Right lobe of liver (tissue), 6 donors: ENCODE measurements around the gene TFG. TPM values are rescaled to one million over a fixed set of nuclear protein-coding genes. Genes with fewer than 3 reads are reported as not detected.

Experiments used
- ATAC-seq, 4 donors: fragments of 200-7000 bp; cut with Tn5 transposase; one replicate each; pipeline ENCODE4 v1.9.1; 2020; ENCODE audit warnings: mild to moderate bottlenecking in 4 of 4, moderate library complexity in 4 of 4
- DNase-seq, 3 donors: peaks; one replicate each; pipeline ENCODE4 v3.0.0-alpha.2; 2020
- H3K27ac ChIP-seq, 3 donors: fragments of 200-600 bp; one replicate each; pipeline ENCODE4 v1.8.0; 2022
- H3K27me3 ChIP-seq, 2 donors: fragments of 200-600 bp; one replicate each; pipeline ENCODE4 v1.8.0; 2022
- H3K36me3 ChIP-seq, 4 donors: fragments of 200-600 bp; sonication (generic) in 1 of 4; one replicate each; pipeline versions ENCODE4 v1.5.1 to v1.8.0; 2017 to 2022; ENCODE audit warnings: control low read depth in 1 of 4
- H3K4me1 ChIP-seq, 4 donors: fragments of 200-600 bp; sonication (generic) in 1 of 4; one replicate each; pipeline versions ENCODE4 v1.5.1 to v1.8.0; 2017 to 2022; ENCODE audit warnings: control low read depth in 1 of 4
- H3K4me3 ChIP-seq, 3 donors: fragments of 200-600 bp; one replicate each; pipeline ENCODE4 v1.8.0; 2022
- H3K9me3 ChIP-seq, 4 donors: fragments of 200-600 bp; sonication (generic) in 1 of 4; one replicate each; pipeline versions ENCODE4 v1.5.1 to v1.8.0; 2017 to 2022; ENCODE audit warnings: control low read depth in 1 of 4
- CTCF ChIP-seq, 4 donors: fragments of 200-600 bp in 3 of 4; fragments of 450-650 bp in 1 of 4; IDR thresholded peaks; one replicate each; pipeline versions ENCODE4 v1.5.1 to v1.8.0; 2016 to 2022; ENCODE audit warnings: antibody characterized with exemption in 4 of 4, mild to moderate bottlenecking in 2 of 4
- POLR2A ChIP-seq: fragments of 450-650 bp; IDR thresholded peaks from one replicate; pipeline ENCODE4 v1.6.1; 2017; ENCODE audit warnings: antibody characterized with exemption, mild to moderate bottlenecking
- WGBS: methylation state at CpG from one replicate; pipeline ENCODE4 v1.1.6; 2018; ENCODE audit warnings: low coverage, low lambda C conversion rate; ENCODE audit not compliant: insufficient coverage; ENCODE audit errors: missing lambda C conversion rate; 5-methylcytosine and 5-hydroxymethylcytosine counted together
- intact Hi-C, 2 donors: fragments of 100-400 bp; cut with DNase I; formaldehyde crosslinking; loops; one replicate each; pipeline versions ENCODE4 v1.11.2 to v1.14.1; 2022
- total RNA-seq, 6 experiments: library from RNA; depleted of rRNA in 2 of 6; stranded (reverse); fragments of >200 nt in 2 of 6; fragmentation: NEBNext Ultra II Directional in 3 of 6; extraction: Animal tissue kit (Norgen Biotek cat#: 25700) in 3 of 6; gene quantifications; one replicate each; pipeline versions ENCODE4 v1.1.0 to v1.2.4, GENCODE V29; 2016 to 2023
- donor health status: DM: no; HTN: yes; CAD: no.
- donor health status: DM: no; HTN: no; CAD: no.
- donor health status: DM: no; HTN: no; CAD: no.
- donor health status: DM: no; HTN: yes; CAD: no.
- donor health status: DM: no; HTN: yes; CAD: no.

The TFG gene
- total RNA-seq, 6 experiments from 2014 or later = 54.7 to 91.6 (median 71.5) TPM

GRCh38 chr3:100715176-100715575 is 5.9 kb downstream of the TFG start:
- no peak for TF ChIP-seq POLR2A
- intact Hi-C loops = loop anchor here in 1 of 2 donors (10.0 kb wide), 1 partner anchor 400 kb away; no protein-coding TSS in a partner anchor
- Histone ChIP-seq H3K36me3 (peaks cover 0 to 29% (median 10%) of the 10 kb centered on the region in 4 donors), H3K27me3 (no peaks in the 10 kb centered on the region), H3K27ac (no peak overlapping the region), H3K9me3 (no peaks in the 10 kb centered on the region), H3K4me1 (peaks cover 0 to 57% (median 19%) of the 10 kb centered on the region in 4 donors), H3K4me3 (no peak overlapping the region)
- ATAC-seq = no peak
- DNase-seq = no peak

GRCh38 chr3:100717063-100717462 is 7.8 kb downstream of the TFG start:
- ATAC-seq (peak; percentile 31 to 56 (median 46)), DNase-seq (no peak)
- no peaks in the 10 kb centered on the region for H3K9me3 ChIP-seq
- H3K27ac ChIP-seq = peak overlapping the region in 2 of 3 donors; percentile 66 to 76
- peaks cover 0 to 41% (median 13%) of the 10 kb centered on the region in 4 donors for H3K4me1 ChIP-seq
- WGBS = 43% methylated on average over 2 of the region's 2 CpGs
- H3K36me3 ChIP-seq = peaks cover 0 to 41% (median 20%) of the 10 kb centered on the region in 4 donors
- intact Hi-C loops = loop anchor here in 1 of 2 donors (10.0 kb wide), 1 partner anchor 402 kb away; no protein-coding TSS in a partner anchor
- no peak overlapping the region for H3K4me3 ChIP-seq
- no peaks in the 10 kb centered on the region for H3K27me3 ChIP-seq
- TF ChIP-seq CTCF (IDR thresholded peaks at IDR 0.05) (no peak), POLR2A (no peak)

- peak; percentile 84 to 89 (median 86) for ATAC-seq
Measured at GRCh38 chr3:100717637-100718487, 8.6 kb downstream of the TFG start.

GRCh38 chr3:100719136-100719535 is 9.8 kb downstream of the TFG start:
- ATAC-seq (no peak), DNase-seq (no peak)
- Histone ChIP-seq H3K4me1 (peaks cover 0 to 38% (median 12%) of the 10 kb centered on the region in 4 donors), H3K9me3 (no peaks in the 10 kb centered on the region), H3K36me3 (peaks cover 0 to 37% (median 19%) of the 10 kb centered on the region in 4 donors), H3K27ac (peak overlapping the region in 1 of 3 donors; percentile 66), H3K27me3 (no peaks in the 10 kb centered on the region), H3K4me3 (no peak overlapping the region)
- TF ChIP-seq POLR2A (no peak), CTCF (IDR thresholded peaks at IDR 0.05) (no peak)
- 32% methylated on average over 1 of the region's 1 CpG for WGBS
- intact Hi-C loops = loop anchor here in 1 of 2 donors (10.0 kb wide), 1 partner anchor 404 kb away; no protein-coding TSS in a partner anchor

More at GRCh38 chr3:100717637-100718487, 8.6 kb downstream of the TFG start:
- TF ChIP-seq POLR2A (no peak), CTCF (IDR thresholded peaks at IDR 0.05) (no peak)
- H3K36me3 ChIP-seq = peaks cover 0 to 42% (median 23%) of the 10 kb centered on the region in 4 donors
- no peak for DNase-seq
- H3K27ac ChIP-seq = peak overlapping the region in 2 of 3 donors; percentile 66 to 76
- H3K4me1 ChIP-seq = peaks cover 0 to 38% (median 12%) of the 10 kb centered on the region in 4 donors
- no peaks in the 10 kb centered on the region for H3K9me3 ChIP-seq
- intact Hi-C loops = loop anchor here in 1 of 2 donors (10.0 kb wide), 1 partner anchor 403 kb away; no protein-coding TSS in a partner anchor
- H3K27me3 ChIP-seq = no peaks in the 10 kb centered on the region
- WGBS = 24% methylated on average over 4 of the region's 4 CpGs
- H3K4me3 ChIP-seq = no peak overlapping the region

DNA sequence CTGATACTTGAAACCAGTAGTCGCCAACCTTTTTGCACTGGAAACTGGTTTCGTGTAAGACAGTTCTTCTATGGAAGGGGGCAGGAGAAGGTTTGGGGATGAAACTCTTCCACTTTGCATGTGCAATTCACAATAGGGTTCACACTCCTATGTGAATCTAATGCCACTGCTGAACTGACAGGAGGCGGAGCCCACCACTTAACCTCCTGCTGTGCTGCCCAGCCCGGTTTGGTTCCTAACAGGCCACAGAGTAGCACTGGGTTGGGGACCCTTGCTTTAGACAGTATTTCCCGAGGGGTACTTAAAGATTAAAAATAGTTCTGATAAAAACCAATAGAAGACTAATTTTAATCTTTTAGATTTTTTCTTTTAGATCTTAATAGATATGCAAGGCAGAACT is 11.1 kb downstream of the TFG start:
- Histone ChIP-seq H3K27ac (no peak overlapping the region), H3K36me3 (peaks cover 0 to 32% (median 11%) of the 10 kb centered on the region in 4 donors), H3K9me3 (no peaks in the 10 kb centered on the region), H3K27me3 (no peaks in the 10 kb centered on the region), H3K4me3 (no peak overlapping the region), H3K4me1 (peaks cover 0 to 38% (median 12%) of the 10 kb centered on the region in 4 donors)
- no peak for ATAC-seq
- TF ChIP-seq POLR2A (no peak), CTCF (IDR thresholded peaks at IDR 0.05) (no peak)
- intact Hi-C loops = no loop called here
- 87% methylated on average over 5 of the region's 5 CpGs for WGBS
- no peak for DNase-seq
